GM12875 (cell line): ENCODE measurements around the gene SLC38A7.

ENCODE experiments used
- H3K4me3 ChIP-seq: one replicate; pipeline ENCODE4 v1.5.1; 2011; ENCODE audit warnings: low read depth, low read length, control low read depth
- CTCF ChIP-seq: IDR thresholded peaks from 2 replicates; pipeline ENCODE4 v1.5.1; 2011; ENCODE audit warnings: low read depth, mild to moderate bottlenecking, control low read depth, inconsistent platforms, low read length, moderate library complexity, borderline replicate concordance; ENCODE audit not compliant: insufficient read depth

SLC38A7 gene

GRCh38 chr16:58727796-58728568 is 43.4 kb upstream of the SLC38A7 start:
- H3K4me3 ChIP-seq, result no peak overlapping the region
- TF ChIP-seq CTCF, result no peak

- no peak overlapping the region for H3K4me3 ChIP-seq
- TF ChIP-seq CTCF, result no peak
Measured at GRCh38 chr16:58727028-58727781, 42.6 kb upstream of the SLC38A7 start.

- TF ChIP-seq CTCF, result no peak
- H3K4me3 ChIP-seq, result no peak overlapping the region
Measured at GRCh38 chr16:58723109-58723508, 38.5 kb upstream of the SLC38A7 start.

- no peak for TF ChIP-seq CTCF
- H3K4me3 ChIP-seq, result no peak overlapping the region
Measured at GRCh38 chr16:58717994-58718393, 33.4 kb upstream of the SLC38A7 start.

GRCh38 chr16:58716468-58716867 is 31.9 kb upstream of the SLC38A7 start:
- H3K4me3 ChIP-seq, result no peak overlapping the region
- no peak for TF ChIP-seq CTCF

DNA sequence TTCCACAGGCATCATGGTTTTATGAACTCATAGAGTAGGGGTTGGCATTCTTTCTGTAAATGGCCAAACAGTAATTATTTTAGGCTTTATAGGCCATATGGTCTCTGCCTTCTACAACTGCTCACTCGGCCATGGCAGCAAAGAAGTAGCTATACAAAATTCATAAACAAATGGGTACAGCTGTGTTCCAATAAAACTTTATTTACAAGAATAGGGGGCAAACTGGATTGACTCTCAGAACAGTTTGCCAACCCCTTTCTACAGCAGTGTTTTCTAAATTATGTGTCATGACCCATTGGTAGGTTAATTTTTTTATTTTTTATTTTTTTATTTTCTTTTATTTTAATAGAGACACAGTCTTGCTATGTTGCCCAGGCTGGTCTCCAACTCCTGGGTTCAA is 29.2 kb upstream of the SLC38A7 start:
- no peak overlapping the region for H3K4me3 ChIP-seq
- TF ChIP-seq CTCF, result no peak

GRCh38 chr16:58709333-58709732 is 24.8 kb upstream of the SLC38A7 start:
- TF ChIP-seq CTCF, result no peak
- H3K4me3 ChIP-seq, result no peak overlapping the region
